CD4-positive, alpha-beta T cell treated with Interleukin-4 for 4 hours (primary cell): ENCODE data around the gene DPP10.
"Not testable (repeated sequence)": the region's sequence is repeated elsewhere in the genome, so short reads cannot be mapped to it uniquely, and the experiment has no call there.

Experiments used
- DNase-seq: peaks from one replicate; pipeline ENCODE4 v3.0.0-alpha.2; 2020

DPP10 gene

DNA sequence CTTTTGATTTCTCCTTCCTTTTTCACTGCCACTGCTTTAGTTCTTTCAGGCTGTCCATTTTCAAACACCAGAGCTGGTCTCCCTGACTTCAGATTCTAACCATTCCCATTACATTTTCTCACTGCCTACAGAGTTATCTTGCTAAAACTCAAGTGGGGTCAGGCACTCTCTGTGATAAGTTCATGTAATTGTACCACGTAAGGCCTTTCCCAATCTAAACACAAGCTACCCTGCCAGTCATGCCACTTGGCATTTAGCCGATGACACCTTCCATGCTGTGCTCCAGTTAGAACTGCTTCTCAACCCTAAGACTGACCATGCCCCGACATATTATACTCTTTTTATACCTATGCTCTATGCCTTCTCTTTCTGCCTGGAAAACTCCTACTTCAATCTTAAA, 592.4 kb downstream of the DPP10 start:
- DNase-seq: no peak

GRCh38 chr2:115036818-115037217, 594.4 kb downstream of the DPP10 start:
- DNase-seq: no peak

DNA sequence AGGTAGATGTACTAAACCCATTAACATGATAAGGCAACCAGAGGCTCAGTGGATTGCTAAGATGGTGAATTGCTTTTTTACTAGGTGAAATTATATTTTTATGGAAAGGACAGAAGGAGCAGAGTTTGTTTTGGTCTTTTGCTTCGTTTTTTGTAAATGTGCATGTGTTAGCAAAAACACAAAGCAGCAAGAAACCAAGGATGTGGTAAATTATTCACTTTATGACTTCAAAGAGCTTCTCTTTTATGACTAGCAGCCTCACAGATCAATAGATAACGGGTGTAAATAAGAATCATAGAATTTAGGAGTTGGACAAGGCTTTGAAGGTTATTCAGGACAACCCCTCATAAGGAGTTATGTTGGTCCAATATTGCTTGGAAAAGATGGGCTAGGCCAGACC, 615.0 kb downstream of the DPP10 start:
- no peak for DNase-seq

DNA sequence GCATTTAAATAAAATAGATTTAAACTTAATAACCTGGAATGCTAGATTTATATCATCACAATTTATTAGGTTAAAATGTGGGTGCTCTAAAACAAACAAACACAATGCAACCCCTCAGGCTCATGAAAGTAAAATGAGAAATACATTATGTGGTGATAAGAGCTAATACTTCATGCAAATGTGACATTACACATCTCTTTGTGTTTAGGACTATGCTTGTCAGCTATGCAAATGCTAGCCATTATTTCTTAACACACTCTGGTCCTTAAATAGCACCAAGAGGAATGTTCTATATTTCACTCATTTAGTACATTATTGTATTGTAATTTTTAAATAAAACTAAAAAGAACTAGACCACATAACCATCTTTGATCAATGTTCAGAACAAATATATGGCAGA, 627.6 kb downstream of the DPP10 start:
- no peak for DNase-seq

DNA sequence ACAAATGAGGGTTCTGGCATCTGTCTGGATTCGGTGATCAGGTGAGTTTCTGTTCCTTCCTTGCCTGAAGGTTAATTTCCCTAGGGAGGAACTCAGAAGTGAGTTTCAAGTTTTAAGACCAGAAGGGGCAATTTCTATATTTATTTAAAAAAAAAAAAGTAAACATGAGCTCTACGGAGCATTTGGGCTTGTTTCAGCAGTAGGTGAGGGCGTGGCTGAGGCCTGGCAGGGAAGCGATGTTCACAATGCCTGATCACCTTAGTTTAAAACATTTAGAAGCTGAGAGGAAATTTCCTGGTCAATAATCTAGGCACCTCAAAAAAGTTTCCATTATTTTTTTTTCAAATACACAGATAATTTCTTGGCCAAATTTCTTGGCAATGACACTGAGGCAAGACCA, 629.1 kb downstream of the DPP10 start:
- DNase-seq: no peak

DNA sequence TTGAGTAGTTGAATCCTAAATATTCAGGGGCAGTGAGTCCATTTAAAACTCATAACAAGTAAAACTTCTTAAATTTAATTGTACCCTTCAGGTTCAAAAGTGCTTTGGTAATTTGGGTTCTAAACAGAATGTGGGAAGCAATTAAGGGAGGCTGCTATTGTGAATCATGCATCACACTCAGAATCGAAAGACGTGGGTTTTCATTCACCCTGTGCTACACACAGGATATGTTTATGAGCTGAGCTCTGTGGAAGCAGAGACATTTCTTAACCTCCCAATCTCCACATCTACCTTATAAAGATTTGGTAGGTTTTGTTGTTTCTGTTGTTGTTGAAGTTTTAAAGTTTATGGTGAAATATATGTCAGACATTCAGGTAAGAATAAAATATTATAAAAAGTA, 633.4 kb downstream of the DPP10 start:
- no peak for DNase-seq

DNA sequence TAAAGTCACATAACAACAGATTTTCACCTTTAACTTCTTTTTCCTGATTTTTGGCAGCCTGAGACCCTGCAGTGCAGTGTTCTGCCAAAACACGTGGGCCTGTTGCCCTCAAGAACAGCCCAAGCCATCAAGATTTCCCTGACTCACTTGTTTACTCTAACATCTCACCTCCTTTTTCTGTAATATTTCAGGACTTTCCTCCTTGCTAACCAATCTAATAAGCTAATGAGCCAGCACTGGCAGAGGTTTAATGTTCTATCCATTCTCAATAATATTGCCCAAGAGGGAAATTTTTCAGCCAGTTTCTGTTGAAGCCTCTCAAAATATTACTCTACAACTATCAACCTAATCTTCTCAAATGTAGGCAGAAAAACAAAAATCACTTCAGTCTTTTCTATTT, 635.2 kb downstream of the DPP10 start:
- no peak for DNase-seq

GRCh38 chr2:115083225-115083624, 640.8 kb downstream of the DPP10 start:
- no peak for DNase-seq

- DNase-seq: no peak
These were observed 641.3 kb downstream of the DPP10 start for GRCh38 chr2:115083711-115084110.

- DNase-seq: no peak
These were observed 642.0 kb downstream of the DPP10 start for GRCh38 chr2:115084446-115084845.

GRCh38 chr2:115086051-115086620, 643.7 kb downstream of the DPP10 start:
- not testable (repeated sequence) for DNase-seq

DNA sequence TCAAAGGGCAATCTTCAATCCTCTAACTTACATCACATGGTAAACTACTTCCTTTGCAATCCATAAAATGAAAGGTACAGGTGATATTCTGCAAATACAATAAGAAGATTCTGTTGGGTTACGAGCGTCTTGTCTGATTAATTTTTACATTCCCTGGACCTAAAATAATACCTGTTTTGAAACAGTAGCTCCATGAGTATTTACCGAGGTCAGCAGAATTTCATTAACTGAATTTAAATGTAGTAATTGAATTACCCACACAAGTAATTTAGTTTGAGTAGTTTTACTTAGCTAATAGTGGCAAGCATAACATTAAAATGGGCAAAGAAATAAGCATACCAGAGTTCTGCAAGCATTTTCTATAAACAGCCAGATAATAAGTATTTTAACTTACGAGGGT, 652.0 kb downstream of the DPP10 start:
- no peak for DNase-seq

DNA sequence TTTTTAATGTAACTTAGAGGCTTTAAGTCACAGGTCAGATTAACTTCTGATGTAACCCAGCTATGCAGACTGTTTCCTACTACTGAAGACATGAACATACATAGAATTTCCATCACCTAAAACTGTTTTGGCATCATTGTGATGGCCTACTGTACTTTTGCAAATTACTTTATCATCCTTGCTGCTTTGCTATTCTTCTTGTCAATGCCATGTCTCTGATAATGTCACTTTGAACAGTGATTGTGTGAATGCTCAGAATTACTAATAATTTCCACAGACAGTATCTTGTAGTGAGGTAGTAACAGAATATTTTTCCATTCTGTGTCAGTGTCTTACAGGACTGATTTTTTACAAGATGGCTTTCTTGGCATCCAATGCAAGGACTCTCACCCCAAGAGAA, 663.5 kb downstream of the DPP10 start:
- no peak for DNase-seq

DNA sequence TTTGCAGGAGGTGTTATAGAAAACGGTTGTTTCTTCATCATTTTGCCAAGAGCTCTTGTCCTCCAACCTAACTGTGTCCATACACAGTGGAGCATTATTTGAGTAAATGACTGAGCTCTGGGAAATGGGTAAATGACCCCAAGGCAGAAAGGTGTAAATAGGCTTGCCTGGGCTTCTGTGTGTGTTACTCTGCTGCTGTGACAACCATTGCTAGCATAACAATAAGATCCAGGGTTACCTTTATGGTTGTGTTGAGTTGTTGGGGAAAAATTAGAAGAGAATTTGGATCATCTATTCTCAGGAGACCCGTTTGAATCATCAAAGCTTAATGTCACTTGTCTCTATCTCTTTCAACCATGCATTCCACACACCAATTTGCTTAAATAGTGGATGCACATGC, 672.7 kb downstream of the DPP10 start:
- DNase-seq: no peak

DNA sequence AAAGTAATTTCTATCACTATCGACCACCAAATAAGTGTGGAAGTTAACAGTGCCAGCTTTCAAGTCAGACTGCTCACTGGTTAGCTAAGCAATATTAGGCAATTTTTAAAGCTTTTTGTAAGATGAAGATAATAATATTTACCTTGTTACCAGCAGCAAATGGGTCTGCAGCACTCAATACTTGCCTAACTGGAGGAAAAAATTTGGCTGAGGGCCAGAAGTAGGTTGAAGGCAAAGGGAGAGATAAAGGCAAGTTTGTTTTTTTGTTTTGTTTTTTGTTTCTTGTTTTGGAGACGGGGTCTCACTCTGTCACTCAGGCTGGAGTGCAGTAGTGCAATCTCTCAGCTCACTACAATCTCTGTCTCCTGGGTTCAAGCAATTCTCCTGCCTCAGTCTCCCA, 675.9 kb downstream of the DPP10 start:
- no peak for DNase-seq

- DNase-seq: no peak
These were observed 676.6 kb downstream of the DPP10 start for GRCh38 chr2:115119086-115119485.

- DNase-seq: no peak
These were observed 680.3 kb downstream of the DPP10 start for GRCh38 chr2:115122701-115123100.

GRCh38 chr2:115124817-115125216, 682.4 kb downstream of the DPP10 start:
- DNase-seq: no peak

- no peak for DNase-seq
These were observed 687.1 kb downstream of the DPP10 start for GRCh38 chr2:115129536-115129935.

DNA sequence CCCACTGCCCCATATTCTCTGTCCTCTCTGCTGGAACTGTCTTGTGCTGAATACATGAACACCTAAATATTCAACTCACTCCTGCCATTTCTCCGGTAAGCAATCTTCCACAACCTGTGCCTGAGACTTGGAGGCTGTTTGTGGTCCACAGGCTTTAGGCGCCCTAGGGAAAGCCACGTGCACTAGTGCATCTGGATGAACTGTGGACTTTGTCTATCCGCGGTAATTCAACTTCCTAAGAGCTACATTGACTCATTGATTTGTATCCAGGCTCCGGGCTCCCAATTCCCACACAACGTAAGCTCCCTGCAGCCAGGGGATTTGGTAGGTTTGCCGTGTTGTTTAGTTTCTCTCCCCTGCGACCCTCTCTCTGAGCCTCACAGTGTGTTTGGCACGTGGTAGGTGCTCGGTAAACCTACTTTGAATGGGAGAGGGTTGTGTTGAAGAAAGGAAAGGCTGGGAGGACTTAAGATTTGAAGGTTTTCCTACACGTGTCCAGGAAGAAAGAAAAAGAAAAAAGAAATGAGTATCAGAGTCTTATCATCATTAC, 718.2 kb downstream of the DPP10 start:
- no peak for DNase-seq

DNA sequence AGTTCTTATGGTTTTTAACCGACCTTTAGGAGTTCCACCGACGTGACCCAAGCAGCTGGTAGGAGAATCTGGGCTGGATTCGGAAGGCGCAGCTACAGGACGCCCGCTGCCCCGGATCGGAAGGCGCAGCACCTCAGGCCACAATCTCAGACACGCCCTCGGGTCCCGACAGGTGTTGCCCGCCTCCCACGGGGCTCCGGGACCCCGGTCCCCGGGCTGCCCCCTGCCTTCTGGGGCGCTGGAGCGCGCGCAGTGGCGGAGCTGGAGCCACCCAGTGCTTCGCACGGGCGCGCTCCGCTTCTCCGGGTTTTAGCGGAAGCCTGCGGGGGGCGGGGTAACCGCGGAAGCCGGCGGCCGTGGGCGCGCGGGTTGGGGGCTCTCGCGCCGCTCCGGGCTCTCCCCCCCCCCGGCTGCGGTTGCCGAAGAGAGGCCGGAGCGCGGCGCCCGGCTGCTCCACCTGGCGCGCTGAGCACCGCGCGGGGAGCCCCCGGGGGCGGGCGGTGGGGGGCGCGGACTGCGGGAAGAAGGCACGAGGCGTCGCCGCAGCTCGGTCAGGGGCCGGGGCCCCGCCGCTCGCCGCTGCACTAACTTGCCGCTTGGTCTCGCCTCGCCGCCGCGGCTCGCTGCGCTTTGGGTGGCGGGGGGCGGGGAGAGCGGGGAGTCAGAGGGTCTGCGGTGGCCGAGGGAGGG, 718.8 kb downstream of the DPP10 start:
- no peak for DNase-seq

DNA sequence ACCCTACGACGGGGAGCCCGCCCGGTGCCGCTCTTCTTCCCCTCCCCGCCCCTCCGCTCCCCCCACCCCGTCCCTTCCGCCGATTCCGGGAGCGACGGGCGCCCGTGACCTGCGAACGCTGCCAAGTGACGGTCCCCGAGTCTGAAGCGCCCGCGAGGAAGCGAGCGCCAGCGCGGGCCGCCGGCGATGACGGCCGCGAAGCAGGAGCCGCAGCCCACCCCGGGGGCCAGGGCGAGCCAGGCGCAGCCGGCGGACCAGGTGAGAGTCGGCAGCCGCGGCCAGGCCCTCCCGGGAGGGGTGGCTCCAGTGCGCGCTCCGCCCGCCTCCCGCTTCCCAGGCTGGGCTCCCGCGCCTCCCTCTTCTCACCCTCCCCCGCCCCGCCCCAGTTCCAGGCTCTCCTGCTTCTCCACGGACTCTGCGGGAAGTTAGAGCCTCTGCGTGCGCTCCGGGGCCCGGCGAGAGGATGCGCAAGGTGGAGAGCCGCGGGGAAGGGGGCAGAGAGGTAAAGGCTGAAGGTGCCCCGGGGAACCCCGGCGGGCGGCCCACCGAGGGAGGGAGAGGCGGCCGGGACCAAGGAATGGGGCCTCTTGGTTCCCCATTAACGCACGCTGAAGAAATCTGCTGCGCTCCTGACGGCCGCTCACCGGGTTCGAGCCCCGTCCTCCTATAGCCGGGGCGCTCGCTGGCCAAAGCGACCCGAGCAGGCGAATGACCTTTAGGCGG, 719.5 kb downstream of the DPP10 start:
- no peak for DNase-seq

DNA sequence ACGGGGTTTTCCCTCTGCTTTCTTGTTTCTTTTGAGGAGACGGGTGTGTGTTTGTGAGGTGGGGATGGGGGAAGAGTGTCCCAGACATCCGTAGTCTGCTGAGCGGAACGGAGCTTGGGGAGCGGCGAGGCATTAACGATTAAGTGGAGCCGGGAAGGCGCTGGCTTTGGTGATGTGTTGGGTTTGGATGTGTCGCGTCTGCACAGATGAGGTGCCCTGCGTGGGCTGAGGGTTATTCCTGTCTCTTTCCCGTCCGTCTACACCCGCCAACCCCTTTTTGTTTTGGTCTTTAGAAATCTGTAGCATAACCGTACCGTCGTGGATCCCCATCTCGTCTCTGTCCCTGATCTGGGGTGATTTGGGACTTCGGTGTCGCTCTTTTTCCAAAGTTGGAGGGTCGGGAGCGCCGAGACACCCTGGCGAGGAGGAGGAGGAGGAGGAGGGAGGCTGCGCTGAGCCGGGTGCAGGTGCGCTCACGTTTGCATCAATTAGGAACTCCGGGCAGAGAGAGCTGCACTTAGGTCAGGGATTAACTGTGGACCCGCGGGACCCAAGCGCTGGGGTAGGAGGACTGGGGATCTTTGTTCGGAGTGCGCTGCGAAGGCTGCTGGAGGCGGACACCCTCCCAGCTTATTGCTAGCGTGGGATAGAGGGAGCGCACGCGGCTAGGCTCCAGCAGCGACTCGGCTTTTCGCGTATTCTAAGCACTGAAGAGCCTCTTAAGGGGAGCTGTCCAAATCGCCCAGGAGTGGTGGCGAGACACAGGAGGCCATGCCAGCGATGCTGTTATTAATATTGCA, 720.3 kb downstream of the DPP10 start:
- no peak for DNase-seq
